WTC11 (cell line): ENCODE results near the gene OTOG. TPM values are rescaled to one million over a fixed set of nuclear protein-coding genes. Genes with fewer than 3 reads are reported as not detected.

Experiments used
- ATAC-seq: fragments of 200-7000 bp; cut with Tn5 transposase; 2 replicates; pipeline ENCODE4 v1.10.0; 2021; ENCODE audit warnings: mild to moderate bottlenecking, moderate library complexity
- CTCF ChIA-PET: fragments of 300-600 bp; sonication (Branson Sonifier 250); formaldehyde crosslinking; loops from one replicate; lab custom pipeline; 2021; ENCODE audit warnings: antibody characterized with exemption; lab: Charles Lee
- POLR2A ChIA-PET: fragments of 350-600 bp; sonication (Branson Sonifier 250); formaldehyde crosslinking; loops from one replicate; lab custom pipeline; 2021; ENCODE audit warnings: antibody characterized with exemption; lab: Charles Lee
- DNase-seq: peaks from one replicate; pipeline ENCODE4 v3.0.0; 2021; ENCODE audit warnings: low spot score
- H3K27ac Mint-ChIP-seq: 2 replicates; pipeline ENCODE4 v1.8.0; 2021; ENCODE audit warnings: mixed read lengths
- H3K27me3 Mint-ChIP-seq: 2 replicates; pipeline ENCODE4 v1.8.0; 2021; ENCODE audit warnings: low read depth, mild to moderate bottlenecking, moderate library complexity, mixed read lengths
- H3K36me3 Mint-ChIP-seq: 2 replicates; pipeline ENCODE4 v1.8.0; 2021; ENCODE audit warnings: mixed read lengths
- H3K4me1 Mint-ChIP-seq: 2 replicates; pipeline ENCODE4 v1.8.0; 2022; ENCODE audit warnings: mixed read lengths
- H3K4me3 Mint-ChIP-seq: 2 replicates; pipeline ENCODE4 v1.8.0; 2021; ENCODE audit warnings: mild to moderate bottlenecking, moderate library complexity, mixed read lengths
- H3K9me3 Mint-ChIP-seq: 2 replicates; pipeline ENCODE4 v1.8.0; 2021; ENCODE audit warnings: mixed read lengths
- CBFB ChIP-seq: sonication (generic); formaldehyde crosslinking; IDR thresholded peaks from 2 replicates; pipeline ENCODE4 v1.8.1; 2022; ENCODE audit warnings: mild to moderate bottlenecking, low read depth, missing genetic modification reagents
- ETV6 ChIP-seq: sonication (generic); formaldehyde crosslinking; IDR thresholded peaks from 2 replicates; pipeline ENCODE4 v1.8.1; 2022; ENCODE audit warnings: mild to moderate bottlenecking, missing genetic modification reagents
- FOXJ3 ChIP-seq: sonication (generic); formaldehyde crosslinking; IDR thresholded peaks from 2 replicates; pipeline ENCODE4 v1.9.0; 2021; ENCODE audit warnings: missing genetic modification reagents, mild to moderate bottlenecking, borderline replicate concordance
- FOXP1 ChIP-seq: sonication (generic); formaldehyde crosslinking; IDR thresholded peaks from 2 replicates; pipeline ENCODE4 v1.8.0; 2022; ENCODE audit warnings: missing genetic modification reagents, mild to moderate bottlenecking, moderate library complexity, borderline replicate concordance
- HMGA2 ChIP-seq: fragments of 250-450 bp; sonication (Bioruptor Pico); IDR thresholded peaks from 2 replicates; pipeline ENCODE4 v1.4.0; 2021; ENCODE audit warnings: mild to moderate bottlenecking, moderate library complexity
- NFE2L1 ChIP-seq: sonication (generic); formaldehyde crosslinking; IDR thresholded peaks from 2 replicates; pipeline ENCODE4 v1.8.1; 2023; ENCODE audit warnings: missing genetic modification reagents
- NR2C2 ChIP-seq: sonication (generic); formaldehyde crosslinking; IDR thresholded peaks from 2 replicates; pipeline ENCODE4 v1.8.0; 2022; ENCODE audit warnings: mild to moderate bottlenecking, missing genetic modification reagents
- SP1 ChIP-seq: sonication (generic); formaldehyde crosslinking; conservative IDR thresholded peaks from 2 replicates; pipeline ENCODE4 v1.8.1; 2022; ENCODE audit warnings: missing genetic modification reagents
- STAT6 ChIP-seq: sonication (generic); formaldehyde crosslinking; conservative IDR thresholded peaks from 2 replicates; pipeline ENCODE4 v1.8.1; 2023; ENCODE audit warnings: mild to moderate bottlenecking, low read depth, missing genetic modification reagents, moderate library complexity
- ZNF121 ChIP-seq: sonication (generic); formaldehyde crosslinking; IDR thresholded peaks from 2 replicates; pipeline ENCODE4 v1.8.0; 2023; ENCODE audit warnings: missing genetic modification reagents
- ZNF263 ChIP-seq: sonication (generic); formaldehyde crosslinking; IDR thresholded peaks from 2 replicates; pipeline ENCODE4 v1.8.1; 2022; ENCODE audit warnings: low read depth, mild to moderate bottlenecking, moderate library complexity, missing genetic modification reagents
- ZNF281 ChIP-seq: sonication (generic); formaldehyde crosslinking; IDR thresholded peaks from 2 replicates; pipeline ENCODE4 v1.8.0; 2023; ENCODE audit warnings: mild to moderate bottlenecking, missing genetic modification reagents
- ZNF416 ChIP-seq: fragments of 250-450 bp; sonication (Bioruptor Pico); IDR thresholded peaks from 2 replicates; pipeline ENCODE4 v1.9.0; 2021; ENCODE audit warnings: mild to moderate bottlenecking, inconsistent platforms
- ZNF425 ChIP-seq: fragments of 250-450 bp; sonication (Bioruptor Pico); conservative IDR thresholded peaks from 2 replicates; pipeline ENCODE4 v1.9.0; 2021; ENCODE audit warnings: mild to moderate bottlenecking
- ZNF512 ChIP-seq: sonication (generic); formaldehyde crosslinking; IDR thresholded peaks from 2 replicates; pipeline ENCODE4 v1.8.1; 2022; ENCODE audit warnings: missing genetic modification reagents, borderline replicate concordance
- total RNA-seq: library from RNA; stranded (reverse); gene quantifications from 3 replicates; pipeline ENCODE4 v1.2.3, GENCODE V29; 2021

OTOG gene
- total RNA-seq, 1 experiment from 2014 or later, result 1.4 TPM

- TF ChIP-seq STAT6, result no peak
- no peak for TF ChIP-seq FOXJ3 (CRISPR knock-in tag)
- TF ChIP-seq NFE2L1 (CRISPR knock-in tag), result no peak
- no peak for TF ChIP-seq ETV6 (CRISPR knock-in tag)
- TF ChIP-seq ZNF416 (CRISPR knock-in tag), result no peak
- TF ChIP-seq ZNF263 (CRISPR knock-in tag), result no peak
These were observed 21.5 kb upstream of the OTOG start (continued) for GRCh38 chr11:17525570-17525969.

GRCh38 chr11:17526326-17526725 is 20.7 kb upstream of the OTOG start:
- Mint-ChIP-seq H3K4me3 (no peak overlapping the region), H3K27me3 (no peaks in the 10 kb centered on the region; the same call in 1 of the 2 replicates), H3K36me3 (no peaks in the 10 kb centered on the region; the same call in 1 of the 2 replicates), H3K27ac (no peak overlapping the region), H3K9me3 (no peaks in the 10 kb centered on the region), H3K4me1 (peaks cover 5% of the 10 kb centered on the region; the same call in 1 of the 2 replicates)
- no peak for TF ChIP-seq FOXP1
- no peak for TF ChIP-seq SP1 (CRISPR knock-in tag)
- no peak for TF ChIP-seq ZNF281 (CRISPR knock-in tag)
- no peak for TF ChIP-seq CBFB (CRISPR knock-in tag)
- TF ChIP-seq ZNF512 (CRISPR knock-in tag), result no peak
- no peak for TF ChIP-seq ZNF121
- TF ChIP-seq ZNF425 (CRISPR knock-in tag), result no peak
- TF ChIP-seq HMGA2 (CRISPR knock-in tag), result no peak
- no peak for TF ChIP-seq NR2C2
- DNase-seq, result no peak
- ATAC-seq, result no peak
- ChIA-PET POLR2A (no interaction called here), CTCF (interaction anchor here (1.6 to 9.3 kb wide), 3 partner anchors 23 to 143 kb away, joined by 3 to 203 read pairs (median 104); partner anchors contain the start of genes KCNJ11 and OTOG)
